IPS-NIHi7 (cell line): ENCODE data around the gene SCRN3.
"Not testable (repeated sequence)": the region's sequence is repeated elsewhere in the genome, so short reads cannot be mapped to it uniquely, and the experiment has no call there.

Experiments used
- DNase-seq: peaks from one replicate; pipeline ENCODE4 v3.0.0; 2012; ENCODE audit warnings: mixed read lengths; ENCODE audit errors: extremely low spot score

SCRN3 gene

DNA sequence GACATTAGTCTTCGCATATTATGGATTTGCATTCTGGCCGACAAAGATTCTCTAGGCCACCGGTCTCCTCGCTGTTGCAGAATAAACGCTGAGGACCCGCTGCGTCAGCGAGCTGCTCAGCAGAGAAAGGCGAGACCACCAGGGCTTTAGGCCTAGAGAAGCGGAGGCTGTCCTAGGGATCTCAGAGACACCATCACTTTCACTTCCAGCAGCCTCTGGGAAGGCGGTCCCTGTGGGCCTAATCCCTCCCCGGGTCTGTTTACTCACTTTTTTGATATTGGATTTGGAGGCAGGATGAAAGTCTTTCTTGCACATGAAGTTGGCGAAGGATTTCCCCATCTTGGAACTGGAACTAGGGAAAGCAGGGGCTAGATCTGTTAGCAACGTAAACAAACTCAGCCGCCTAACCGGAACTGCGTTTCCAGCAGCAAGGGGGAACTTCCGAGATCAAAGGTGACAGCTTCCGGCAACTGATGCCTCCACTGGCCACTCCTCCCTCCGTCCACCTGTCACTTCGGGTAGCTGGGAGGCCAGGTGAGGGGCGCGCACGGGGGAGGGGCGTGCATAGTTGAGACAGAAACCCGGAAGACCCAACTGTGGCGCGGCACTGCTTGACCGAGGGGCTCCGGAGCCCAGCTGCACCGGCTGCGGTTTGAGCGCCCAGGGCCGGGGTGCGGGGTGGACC, at the start of gene SCRN3:
TSS of gene SCRN3 (plus strand) at position 447 of the 685 bp plus-strand sequence. CDS start 2,554 bp downstream, outside the sequence.
- peak; percentile 96 for DNase-seq

- no peak for DNase-seq
Measured at GRCh38 chr2:174350018-174350417, 45.5 kb upstream of the SCRN3 start.

DNA sequence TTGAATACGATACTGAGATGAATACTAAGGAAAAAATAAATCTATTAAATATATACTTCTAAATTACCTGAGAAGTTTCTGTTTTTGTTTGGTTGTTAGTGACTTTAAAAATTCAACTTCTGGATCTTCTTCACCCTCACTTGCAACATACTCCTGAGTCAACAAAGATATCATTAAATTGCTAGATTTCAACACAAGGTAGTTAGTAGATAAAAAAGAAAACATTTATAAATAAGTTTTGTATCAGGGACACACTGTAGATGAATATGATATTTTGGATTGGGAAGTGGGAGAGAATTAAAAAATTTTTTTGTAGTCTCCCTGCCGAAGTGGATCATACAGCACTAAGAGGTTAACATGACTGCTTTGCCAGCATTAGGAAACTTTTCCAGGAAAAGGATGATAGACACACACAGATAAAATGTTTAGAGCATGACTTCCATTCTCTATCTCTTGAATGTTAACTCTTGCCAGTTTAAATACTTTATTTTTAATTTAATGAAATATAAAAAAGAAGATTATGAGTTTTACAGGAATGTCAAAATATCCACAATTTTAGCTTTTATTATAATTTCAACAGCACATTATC, 44.8 kb upstream of the SCRN3 start:
- DNase-seq = no peak

DNA sequence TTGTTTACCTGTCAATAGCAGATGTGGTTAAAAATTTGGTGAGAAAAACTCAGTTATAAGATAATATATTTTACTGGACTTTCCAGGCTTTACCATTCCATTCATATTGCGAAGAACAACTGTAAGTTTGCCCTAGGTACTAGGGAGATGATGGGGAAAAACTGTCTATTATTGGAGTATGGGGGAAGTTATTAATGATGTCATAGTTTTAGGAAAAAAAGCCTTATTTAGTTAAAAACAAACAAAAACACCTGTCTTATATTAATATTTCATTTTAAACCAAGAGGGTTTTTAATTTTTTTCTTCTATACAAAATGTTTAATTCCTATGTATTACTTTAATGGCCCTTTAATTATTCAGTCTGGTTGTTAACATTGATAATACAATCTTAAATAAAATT, 42.5 kb upstream of the SCRN3 start:
- no peak for DNase-seq

GRCh38 chr2:174356347-174356746, 39.2 kb upstream of the SCRN3 start:
- no peak for DNase-seq

DNA sequence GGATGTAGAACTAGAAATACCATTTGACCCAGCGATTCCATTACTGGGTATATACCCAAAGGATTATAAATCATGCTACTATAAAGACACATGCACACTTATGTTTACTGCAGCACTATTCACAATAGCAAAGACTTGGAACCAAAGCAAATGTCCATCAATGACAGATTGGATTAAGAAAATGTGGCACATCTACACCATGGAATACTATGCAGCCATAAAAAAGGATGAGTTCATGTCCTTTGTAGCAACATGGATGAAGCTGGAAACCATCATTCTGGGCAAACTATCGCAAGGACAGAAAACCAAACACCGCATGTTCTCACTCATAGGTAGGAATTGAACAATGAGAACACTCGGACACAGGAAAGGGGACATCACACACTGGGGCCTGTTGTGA, 35.9 kb upstream of the SCRN3 start:
- DNase-seq = not testable (repeated sequence)

DNA sequence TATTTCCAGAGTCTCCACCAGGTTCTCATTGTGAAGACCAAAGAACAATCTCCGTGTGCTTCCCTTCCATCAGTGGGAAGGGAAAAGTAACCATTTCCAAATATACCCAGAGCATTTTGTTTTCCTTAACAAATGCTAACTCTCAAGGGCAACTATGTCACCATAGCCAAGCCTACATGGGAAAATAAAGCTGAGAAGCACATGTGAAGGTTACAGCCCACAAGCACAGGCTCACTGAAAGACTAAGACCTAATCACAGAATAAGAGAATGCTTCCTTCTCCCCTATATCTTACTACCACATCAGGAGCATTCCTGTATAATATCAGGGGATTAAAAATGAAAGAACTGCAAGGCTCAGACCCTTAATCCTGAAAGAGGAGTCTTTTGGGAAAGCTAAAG, 32.6 kb upstream of the SCRN3 start:
- no peak for DNase-seq

GRCh38 chr2:174363492-174364225, 31.9 kb upstream of the SCRN3 start:
- DNase-seq = not testable (repeated sequence)

- no peak for DNase-seq
Measured at GRCh38 chr2:174364628-174365027, 30.9 kb upstream of the SCRN3 start.

- no peak for DNase-seq
Measured at GRCh38 chr2:174365571-174365970, 30.0 kb upstream of the SCRN3 start.

GRCh38 chr2:174368691-174369090, 26.8 kb upstream of the SCRN3 start:
- no peak for DNase-seq

GRCh38 chr2:174376967-174377366, 18.6 kb upstream of the SCRN3 start:
- DNase-seq = no peak

- no peak for DNase-seq
Measured at GRCh38 chr2:174383796-174384195, 11.7 kb upstream of the SCRN3 start.

- DNase-seq = no peak
Measured at GRCh38 chr2:174385201-174385600, 10.3 kb upstream of the SCRN3 start.

GRCh38 chr2:174388706-174389105, 6.8 kb upstream of the SCRN3 start:
- not testable (repeated sequence) for DNase-seq

GRCh38 chr2:174389542-174389941, 6.0 kb upstream of the SCRN3 start:
- DNase-seq = no peak

- not testable (repeated sequence) for DNase-seq
Measured at GRCh38 chr2:174390303-174390702, 5.2 kb upstream of the SCRN3 start.

DNA sequence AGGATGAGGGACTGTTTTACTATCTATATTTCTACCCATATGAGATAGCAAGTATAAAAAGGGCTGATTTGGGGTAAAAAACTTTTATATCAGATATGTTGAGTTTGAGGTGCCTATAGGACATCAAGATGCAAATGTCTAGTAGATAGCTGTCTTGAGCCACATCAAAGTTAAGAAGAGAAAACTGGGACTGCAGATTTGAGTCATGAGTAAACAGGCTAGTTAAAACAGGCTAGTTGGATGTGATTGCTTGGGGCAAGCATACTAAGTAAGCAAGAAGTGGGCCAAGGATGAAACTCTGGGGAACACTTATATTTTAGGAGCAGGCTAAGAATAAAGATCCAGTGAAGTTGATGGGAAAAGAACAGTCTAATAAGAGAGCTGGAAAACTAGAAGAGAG, 2.8 kb upstream of the SCRN3 start:
- no peak for DNase-seq

GRCh38 chr2:174395969-174396630, 570 bp downstream of the SCRN3 start:
- DNase-seq = peak; percentile 12

DNA sequence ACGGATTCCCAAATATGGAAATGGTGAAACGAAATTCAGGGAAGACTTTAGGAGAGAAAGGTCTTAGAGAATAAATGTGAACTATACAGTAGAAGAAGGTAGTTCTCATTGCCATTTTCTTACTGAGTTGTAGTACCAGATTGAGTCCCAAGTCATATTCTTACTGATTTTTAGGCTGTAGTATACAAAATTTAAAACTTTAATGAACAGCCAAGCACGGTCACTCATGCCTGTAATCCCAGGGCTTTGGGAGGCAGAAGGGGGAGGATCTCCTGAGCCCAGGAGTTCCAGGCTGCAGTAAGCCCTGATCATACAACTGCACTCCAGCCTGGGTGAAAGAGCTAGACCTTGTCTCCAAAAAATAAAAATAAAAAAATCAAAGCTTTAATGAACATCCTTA, 2.2 kb downstream of the SCRN3 start:
- DNase-seq = no peak

- DNase-seq = no peak
Measured at GRCh38 chr2:174399171-174399570, 3.6 kb downstream of the SCRN3 start.

- no peak for DNase-seq
Measured at GRCh38 chr2:174400853-174401252, 5.3 kb downstream of the SCRN3 start.
